Neural crest cell (in vitro differentiated cells): ENCODE results near the gene CNN2. TPM values are rescaled to one million over a fixed set of nuclear protein-coding genes. Genes with fewer than 3 reads are reported as not detected.

Experiments used
- DNase-seq: peaks from one replicate; pipeline ENCODE4 v3.0.0; 2021; ENCODE audit warnings: low read depth, mixed read lengths, low spot score
- H3K27ac Mint-ChIP-seq: one replicate; pipeline ENCODE4 v1.8.0; 2021; ENCODE audit warnings: mild to moderate bottlenecking, mixed read lengths; ENCODE audit not compliant: unreplicated experiment
- H3K27me3 Mint-ChIP-seq: 2 replicates; pipeline ENCODE4 v1.8.0; 2021; ENCODE audit warnings: low read depth, mild to moderate bottlenecking, mixed read lengths
- H3K36me3 Mint-ChIP-seq: 2 replicates; pipeline ENCODE4 v1.8.0; 2021; ENCODE audit warnings: low read depth, mild to moderate bottlenecking, mixed read lengths
- H3K4me1 Mint-ChIP-seq: 2 replicates; pipeline ENCODE4 v1.8.0; 2021; ENCODE audit warnings: mixed read lengths
- H3K4me3 Mint-ChIP-seq: one replicate; pipeline ENCODE4 v1.8.0; 2021; ENCODE audit warnings: mild to moderate bottlenecking, mixed read lengths
- H3K9me3 Mint-ChIP-seq: 2 replicates; pipeline ENCODE4 v1.8.0; 2021; ENCODE audit warnings: mixed read lengths
- total RNA-seq: library from RNA; stranded (reverse); gene quantifications from 2 replicates; pipeline ENCODE4 v1.2.1, GENCODE V29; 2021
- TF ChIP-seq, protein P1 (sequence below): fragments of 200-600 bp; sonication (generic); conservative IDR thresholded peaks from 2 replicates; pipeline ENCODE4 v1.5.0; 2021; ENCODE audit warnings: antibody characterized with exemption, mild to moderate bottlenecking

CNN2 gene
- total RNA-seq, 1 donor from 2014 or later: 140 TPM

DNA sequence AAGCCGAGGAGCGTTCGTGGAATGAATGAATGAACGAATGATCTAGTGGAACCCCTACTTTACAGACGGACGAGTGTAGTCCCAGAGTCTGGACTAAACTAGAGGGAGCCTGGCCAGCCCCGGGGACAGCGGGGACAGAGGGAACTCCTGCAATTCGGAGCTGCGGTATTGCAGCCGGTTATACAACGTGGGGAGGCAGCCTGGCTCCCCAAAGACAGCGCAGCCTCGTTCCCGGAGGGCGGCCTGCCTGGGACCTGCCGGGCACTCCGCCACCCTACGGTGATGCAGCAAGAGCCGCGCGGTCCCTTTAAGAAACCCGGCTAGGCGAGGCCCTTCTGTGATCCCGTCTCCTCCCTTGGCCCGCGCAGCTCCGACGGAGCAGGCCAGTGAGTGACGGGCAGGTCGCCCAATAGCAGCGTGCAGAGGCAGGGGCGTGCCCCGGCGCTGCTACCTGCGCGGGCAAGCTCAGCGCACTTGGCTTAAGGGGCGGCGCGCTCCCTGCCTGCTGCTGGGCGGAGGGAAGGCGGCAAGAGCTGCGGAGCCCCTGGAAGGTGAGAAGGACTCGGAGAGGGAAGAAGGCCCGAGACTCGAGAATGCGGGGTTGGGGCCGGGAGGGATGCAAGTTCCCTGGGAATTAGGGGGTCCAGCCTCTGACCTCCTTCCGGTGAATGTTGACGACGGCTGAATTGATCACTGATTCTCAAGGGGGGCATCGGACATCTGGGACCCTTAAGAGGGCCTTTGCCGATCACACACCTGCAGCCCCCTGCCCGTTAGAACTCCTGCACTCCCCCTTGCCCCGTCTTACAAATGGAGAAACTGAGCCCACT, 13.5 kb downstream of the CNN2 start, which contains the start of gene ABCA7:
TSS of gene ABCA7 (plus strand) at position 462 of the 830 bp plus-strand sequence. CDS start 1,255 bp downstream, outside the sequence.
- H3K36me3 Mint-ChIP-seq: peaks cover 3% of the 10 kb centered on the region
- peak; percentile 99 for DNase-seq
- peak within 1 kb of the TSS; percentile 97 for H3K4me3 Mint-ChIP-seq
- TF ChIP-seq, protein P1, sequence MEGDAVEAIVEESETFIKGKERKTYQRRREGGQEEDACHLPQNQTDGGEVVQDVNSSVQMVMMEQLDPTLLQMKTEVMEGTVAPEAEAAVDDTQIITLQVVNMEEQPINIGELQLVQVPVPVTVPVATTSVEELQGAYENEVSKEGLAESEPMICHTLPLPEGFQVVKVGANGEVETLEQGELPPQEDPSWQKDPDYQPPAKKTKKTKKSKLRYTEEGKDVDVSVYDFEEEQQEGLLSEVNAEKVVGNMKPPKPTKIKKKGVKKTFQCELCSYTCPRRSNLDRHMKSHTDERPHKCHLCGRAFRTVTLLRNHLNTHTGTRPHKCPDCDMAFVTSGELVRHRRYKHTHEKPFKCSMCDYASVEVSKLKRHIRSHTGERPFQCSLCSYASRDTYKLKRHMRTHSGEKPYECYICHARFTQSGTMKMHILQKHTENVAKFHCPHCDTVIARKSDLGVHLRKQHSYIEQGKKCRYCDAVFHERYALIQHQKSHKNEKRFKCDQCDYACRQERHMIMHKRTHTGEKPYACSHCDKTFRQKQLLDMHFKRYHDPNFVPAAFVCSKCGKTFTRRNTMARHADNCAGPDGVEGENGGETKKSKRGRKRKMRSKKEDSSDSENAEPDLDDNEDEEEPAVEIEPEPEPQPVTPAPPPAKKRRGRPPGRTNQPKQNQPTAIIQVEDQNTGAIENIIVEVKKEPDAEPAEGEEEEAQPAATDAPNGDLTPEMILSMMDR: peak; percentile 10
- H3K27ac Mint-ChIP-seq: peak within 1 kb of the TSS; percentile 78
- H3K27me3 Mint-ChIP-seq: no peaks in the 10 kb centered on the region
- H3K4me1 Mint-ChIP-seq: peaks cover 27% of the 10 kb centered on the region
- no peaks in the 10 kb centered on the region for H3K9me3 Mint-ChIP-seq

DNA sequence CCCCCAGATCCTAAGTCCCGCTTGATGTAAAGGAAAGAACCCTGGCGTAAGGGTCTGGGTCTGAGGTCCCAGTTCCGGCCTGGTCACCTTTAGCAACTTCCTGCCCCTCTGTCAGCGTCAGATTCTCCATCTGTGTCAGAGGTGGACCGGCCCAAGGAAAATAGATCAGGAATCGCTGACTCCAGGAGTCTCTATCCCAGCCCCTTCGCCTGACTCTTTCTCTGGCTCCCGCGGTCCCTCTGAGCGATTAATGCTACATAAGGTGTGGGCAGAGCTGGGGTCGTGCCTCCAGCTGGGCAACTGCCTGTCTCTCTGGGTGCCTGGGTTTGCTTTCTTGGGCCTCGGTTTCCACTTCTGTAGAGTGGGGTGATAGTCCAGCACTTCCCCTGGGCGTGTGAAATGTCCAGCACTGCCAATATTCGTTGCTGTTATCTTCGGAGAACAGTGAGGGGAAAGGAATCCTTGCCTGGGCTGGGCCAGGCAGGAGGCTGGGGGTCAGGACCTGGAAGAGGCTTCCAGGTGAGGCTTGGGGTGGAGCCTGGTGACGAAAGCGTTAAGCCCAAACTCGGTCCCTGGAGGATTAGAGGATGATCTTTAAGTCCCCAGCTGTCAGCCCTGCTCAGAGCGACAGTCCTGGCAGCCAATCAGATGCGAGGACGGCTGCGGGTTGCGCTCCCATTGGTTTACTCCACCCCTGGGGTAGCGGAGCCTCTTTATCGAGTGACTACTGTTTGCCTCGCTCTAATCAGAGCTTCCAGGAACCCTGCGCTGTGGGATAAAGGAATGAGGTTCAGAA, 14.3 kb downstream of the CNN2 start:
- H3K9me3 Mint-ChIP-seq: no peaks in the 10 kb centered on the region

GRCh38 chr19:1041272-1041834, 14.9 kb downstream of the CNN2 start:
- TF ChIP-seq, protein P1: no peak
- no peak for DNase-seq
- peaks cover 27% of the 10 kb centered on the region for H3K4me1 Mint-ChIP-seq
- H3K27ac Mint-ChIP-seq: peak overlapping the region; percentile 57
- peak overlapping the region; percentile 97 for H3K4me3 Mint-ChIP-seq
- H3K27me3 Mint-ChIP-seq: no peaks in the 10 kb centered on the region
- no peaks in the 10 kb centered on the region for H3K9me3 Mint-ChIP-seq
- peaks cover 3% of the 10 kb centered on the region for H3K36me3 Mint-ChIP-seq

More for the DNA sequence above, 14.3 kb downstream of the CNN2 start:
- Mint-ChIP-seq H3K27me3 (no peaks in the 10 kb centered on the region), H3K4me1 (peaks cover 27% of the 10 kb centered on the region), H3K4me3 (peak overlapping the region; percentile 97), H3K36me3 (peaks cover 3% of the 10 kb centered on the region), H3K27ac (peak overlapping the region; percentile 78)
- peak; percentile 79 for DNase-seq
- TF ChIP-seq, protein P1: no peak

DNA sequence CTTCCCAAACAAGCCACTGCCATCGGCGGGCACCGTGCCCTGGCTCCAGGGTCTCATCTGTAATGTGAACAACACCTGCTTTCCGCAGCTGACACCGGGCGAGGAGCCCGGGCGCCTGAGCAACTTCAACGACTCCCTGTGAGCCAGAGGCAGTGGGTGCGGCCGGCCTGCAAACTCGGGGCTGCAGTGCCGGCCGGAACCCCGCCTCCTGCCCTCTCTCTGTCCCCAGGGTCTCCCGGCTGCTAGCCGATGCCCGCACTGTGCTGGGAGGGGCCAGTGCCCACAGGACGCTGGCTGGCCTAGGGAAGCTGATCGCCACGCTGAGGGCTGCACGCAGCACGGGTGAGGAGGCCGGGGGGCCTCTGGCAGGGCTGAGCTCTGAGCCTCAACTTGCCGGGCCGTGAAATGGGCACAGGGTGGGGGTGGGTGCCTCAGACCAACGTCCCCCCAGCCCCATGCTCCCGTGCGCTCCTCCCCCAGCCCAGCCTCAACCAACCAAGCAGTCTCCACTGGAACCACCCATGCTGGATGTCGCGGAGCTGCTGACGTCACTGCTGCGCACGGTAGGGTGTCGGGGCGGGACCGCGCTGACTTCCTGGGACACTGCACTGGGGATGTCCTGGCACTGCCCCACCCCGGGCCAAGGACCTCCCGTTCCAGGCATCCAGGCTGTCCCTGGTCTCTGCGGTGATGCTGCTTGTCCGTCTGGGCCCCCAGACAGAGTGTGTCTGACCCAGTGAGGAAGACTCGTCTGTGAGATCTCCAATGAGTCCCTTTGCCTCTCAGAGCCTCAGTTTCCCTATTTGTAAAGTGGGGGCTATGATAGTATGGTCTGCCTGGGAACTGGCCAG, 15.7 kb downstream of the CNN2 start:
- peaks cover 3% of the 10 kb centered on the region for H3K36me3 Mint-ChIP-seq
- TF ChIP-seq, protein P1: no peak
- peak overlapping the region; percentile 66 for H3K4me3 Mint-ChIP-seq
- H3K27ac Mint-ChIP-seq: no peak overlapping the region
- no peaks in the 10 kb centered on the region for H3K9me3 Mint-ChIP-seq
- H3K4me1 Mint-ChIP-seq: peaks cover 27% of the 10 kb centered on the region
- no peaks in the 10 kb centered on the region for H3K27me3 Mint-ChIP-seq
- no peak for DNase-seq
